Stimulated activated naive CD8-positive, alpha-beta T cell treated with anti-CD3 and anti-CD28 coated beads, Interleukin-15, Interleukin-2, amounts not matched to agents 100 ng/mL and 50 ng/mL, for 24 hours (primary cell): ENCODE measurements around the gene CAMK1G.

Source experiments
- H3K27ac Mint-ChIP-seq: one replicate; pipeline ENCODE4 v1.8.0; 2021; ENCODE audit warnings: mild to moderate bottlenecking, mixed read lengths
- H3K27me3 Mint-ChIP-seq: one replicate; pipeline ENCODE4 v1.8.0; 2021; ENCODE audit warnings: mixed read lengths
- H3K36me3 Mint-ChIP-seq: one replicate; pipeline ENCODE4 v1.8.0; 2021; ENCODE audit warnings: low read depth, mixed read lengths
- H3K4me1 Mint-ChIP-seq: one replicate; pipeline ENCODE4 v1.8.0; 2021; ENCODE audit warnings: low read depth, mixed read lengths
- H3K4me3 Mint-ChIP-seq: one replicate; pipeline ENCODE4 v1.8.0; 2021; ENCODE audit warnings: mild to moderate bottlenecking, mixed read lengths
- H3K9me3 Mint-ChIP-seq: one replicate; pipeline ENCODE4 v1.8.0; 2021; ENCODE audit warnings: mixed read lengths

Gene CAMK1G

GRCh38 chr1:209627027-209627731 is 43.7 kb downstream of the CAMK1G start:
- H3K36me3 Mint-ChIP-seq = no peaks in the 10 kb centered on the region
- no peak overlapping the region for H3K27ac Mint-ChIP-seq
- peaks cover 9% of the 10 kb centered on the region for H3K4me1 Mint-ChIP-seq
- no peaks in the 10 kb centered on the region for H3K27me3 Mint-ChIP-seq
- no peak overlapping the region for H3K4me3 Mint-ChIP-seq
- H3K9me3 Mint-ChIP-seq = no peaks in the 10 kb centered on the region

- Mint-ChIP-seq H3K4me3 (no peak overlapping the region), H3K4me1 (peaks cover 9% of the 10 kb centered on the region), H3K36me3 (no peaks in the 10 kb centered on the region), H3K9me3 (no peaks in the 10 kb centered on the region), H3K27me3 (no peaks in the 10 kb centered on the region), H3K27ac (no peak overlapping the region)
Measured at GRCh38 chr1:209627732-209628196, 44.2 kb downstream of the CAMK1G start.

- H3K4me3 Mint-ChIP-seq = no peak overlapping the region
- no peaks in the 10 kb centered on the region for H3K36me3 Mint-ChIP-seq
- no peaks in the 10 kb centered on the region for H3K27me3 Mint-ChIP-seq
- H3K9me3 Mint-ChIP-seq = no peaks in the 10 kb centered on the region
- H3K4me1 Mint-ChIP-seq = peaks cover 9% of the 10 kb centered on the region
- H3K27ac Mint-ChIP-seq = no peak overlapping the region
Measured at GRCh38 chr1:209628618-209629299, 45.2 kb downstream of the CAMK1G start.

- Mint-ChIP-seq H3K27ac (no peak overlapping the region), H3K36me3 (no peaks in the 10 kb centered on the region), H3K4me3 (no peak overlapping the region), H3K4me1 (peaks cover 9% of the 10 kb centered on the region), H3K27me3 (no peaks in the 10 kb centered on the region), H3K9me3 (no peaks in the 10 kb centered on the region)
Measured at GRCh38 chr1:209629621-209630382, 46.3 kb downstream of the CAMK1G start.

- peaks cover 9% of the 10 kb centered on the region for H3K4me1 Mint-ChIP-seq
- H3K36me3 Mint-ChIP-seq = no peaks in the 10 kb centered on the region
- H3K27ac Mint-ChIP-seq = no peak overlapping the region
- no peak overlapping the region for H3K4me3 Mint-ChIP-seq
- H3K27me3 Mint-ChIP-seq = no peaks in the 10 kb centered on the region
- H3K9me3 Mint-ChIP-seq = no peaks in the 10 kb centered on the region
Measured at GRCh38 chr1:209630383-209631225, 47.1 kb downstream of the CAMK1G start.

GRCh38 chr1:209633335-209633997 is 50.0 kb downstream of the CAMK1G start:
- Mint-ChIP-seq H3K36me3 (no peaks in the 10 kb centered on the region), H3K4me1 (peaks cover 7% of the 10 kb centered on the region), H3K27ac (no peak overlapping the region), H3K27me3 (no peaks in the 10 kb centered on the region), H3K9me3 (no peaks in the 10 kb centered on the region), H3K4me3 (no peak overlapping the region)

- Mint-ChIP-seq H3K4me3 (no peak overlapping the region), H3K27ac (no peak overlapping the region), H3K27me3 (no peaks in the 10 kb centered on the region), H3K9me3 (no peaks in the 10 kb centered on the region), H3K4me1 (peaks cover under 1% of the 10 kb centered on the region), H3K36me3 (no peaks in the 10 kb centered on the region)
Measured at GRCh38 chr1:209634005-209634737, 50.7 kb downstream of the CAMK1G start.

- H3K36me3 Mint-ChIP-seq = no peaks in the 10 kb centered on the region
- H3K27me3 Mint-ChIP-seq = no peaks in the 10 kb centered on the region
- H3K27ac Mint-ChIP-seq = peak overlapping the region; percentile 41
- no peaks in the 10 kb centered on the region for H3K4me1 Mint-ChIP-seq
- H3K9me3 Mint-ChIP-seq = no peaks in the 10 kb centered on the region
- H3K4me3 Mint-ChIP-seq = no peak overlapping the region
Measured at GRCh38 chr1:209635850-209636249, 52.3 kb downstream of the CAMK1G start.

- Mint-ChIP-seq H3K27ac (no peak overlapping the region), H3K27me3 (no peaks in the 10 kb centered on the region), H3K4me1 (no peaks in the 10 kb centered on the region), H3K4me3 (no peak overlapping the region), H3K36me3 (no peaks in the 10 kb centered on the region), H3K9me3 (no peaks in the 10 kb centered on the region)
Measured at GRCh38 chr1:209641832-209642172, 58.3 kb downstream of the CAMK1G start.

- Mint-ChIP-seq H3K36me3 (no peaks in the 10 kb centered on the region), H3K27me3 (no peaks in the 10 kb centered on the region), H3K4me1 (no peaks in the 10 kb centered on the region), H3K4me3 (no peak overlapping the region), H3K27ac (no peak overlapping the region), H3K9me3 (no peaks in the 10 kb centered on the region)
Measured at GRCh38 chr1:209642816-209643215, 59.3 kb downstream of the CAMK1G start.

- no peak overlapping the region for H3K27ac Mint-ChIP-seq
- H3K4me3 Mint-ChIP-seq = no peak overlapping the region
- no peaks in the 10 kb centered on the region for H3K9me3 Mint-ChIP-seq
- H3K36me3 Mint-ChIP-seq = no peaks in the 10 kb centered on the region
- H3K4me1 Mint-ChIP-seq = no peaks in the 10 kb centered on the region
- no peaks in the 10 kb centered on the region for H3K27me3 Mint-ChIP-seq
Measured at GRCh38 chr1:209643285-209644020, 59.9 kb downstream of the CAMK1G start.

- H3K36me3 Mint-ChIP-seq = no peaks in the 10 kb centered on the region
- no peak overlapping the region for H3K4me3 Mint-ChIP-seq
- H3K9me3 Mint-ChIP-seq = no peaks in the 10 kb centered on the region
- no peaks in the 10 kb centered on the region for H3K27me3 Mint-ChIP-seq
- H3K4me1 Mint-ChIP-seq = peaks cover 17% of the 10 kb centered on the region
- H3K27ac Mint-ChIP-seq = no peak overlapping the region
Measured at GRCh38 chr1:209645574-209646452, 62.3 kb downstream of the CAMK1G start.
